ES-I3 (cell line): Measurements from ENCODE around the gene VCL.
A peak's percentile ranks its signal among the peaks of the same experiment; 100 is the strongest.

ENCODE experiments used
- H3K36me3 ChIP-seq: 2 replicates; pipeline ENCODE4 v1.6.1; 2013; ENCODE audit warnings: mild to moderate bottlenecking, low read length, control low read depth, moderate library complexity; ENCODE audit not compliant: insufficient read depth
- H3K4me1 ChIP-seq: 2 replicates; pipeline ENCODE4 v1.6.1; 2013; ENCODE audit warnings: mild to moderate bottlenecking, control low read depth, low read length; ENCODE audit not compliant: insufficient read depth
- H3K9ac ChIP-seq: 2 replicates; pipeline ENCODE4 v1.6.1; 2013; ENCODE audit warnings: low read depth, mild to moderate bottlenecking, low read length, moderate library complexity
- H3K9me3 ChIP-seq: 2 replicates; pipeline ENCODE4 v1.6.1; 2013; ENCODE audit warnings: mild to moderate bottlenecking, low read length, moderate library complexity; ENCODE audit not compliant: control insufficient read depth, insufficient read depth

VCL gene

GRCh38 chr10:73965890-73966768 is 31.8 kb upstream of the VCL start:
- H3K4me1 ChIP-seq, result peaks cover 49% of the 10 kb centered on the region
- H3K9ac ChIP-seq, result peak overlapping the region; percentile 61
- no peaks in the 10 kb centered on the region for H3K36me3 ChIP-seq
- H3K9me3 ChIP-seq, result no peaks in the 10 kb centered on the region

GRCh38 chr10:73967022-73967429 is 30.9 kb upstream of the VCL start:
- H3K4me1 ChIP-seq, result peaks cover 52% of the 10 kb centered on the region
- H3K36me3 ChIP-seq, result no peaks in the 10 kb centered on the region
- peak overlapping the region; percentile 24 for H3K9ac ChIP-seq
- H3K9me3 ChIP-seq, result no peaks in the 10 kb centered on the region

GRCh38 chr10:73967544-73967943 is 30.4 kb upstream of the VCL start:
- Histone ChIP-seq H3K4me1 (peaks cover 52% of the 10 kb centered on the region), H3K9me3 (no peaks in the 10 kb centered on the region), H3K9ac (peak overlapping the region; percentile 24), H3K36me3 (no peaks in the 10 kb centered on the region)

- no peaks in the 10 kb centered on the region for H3K36me3 ChIP-seq
- peak overlapping the region; percentile 24 for H3K9ac ChIP-seq
- no peaks in the 10 kb centered on the region for H3K9me3 ChIP-seq
- peaks cover 52% of the 10 kb centered on the region for H3K4me1 ChIP-seq
Measured at GRCh38 chr10:73968098-73968521, 29.8 kb upstream of the VCL start.

- no peaks in the 10 kb centered on the region for H3K9me3 ChIP-seq
- H3K36me3 ChIP-seq, result no peaks in the 10 kb centered on the region
- peaks cover 46% of the 10 kb centered on the region for H3K4me1 ChIP-seq
- H3K9ac ChIP-seq, result no peak overlapping the region
Measured at GRCh38 chr10:73969224-73969841, 28.6 kb upstream of the VCL start.

GRCh38 chr10:73970845-73971244 is 27.1 kb upstream of the VCL start:
- H3K9ac ChIP-seq, result no peak overlapping the region
- H3K36me3 ChIP-seq, result no peaks in the 10 kb centered on the region
- peaks cover 33% of the 10 kb centered on the region for H3K4me1 ChIP-seq
- H3K9me3 ChIP-seq, result no peaks in the 10 kb centered on the region

- Histone ChIP-seq H3K9ac (no peak overlapping the region), H3K4me1 (peaks cover 30% of the 10 kb centered on the region), H3K36me3 (no peaks in the 10 kb centered on the region), H3K9me3 (no peaks in the 10 kb centered on the region)
Measured at GRCh38 chr10:73971636-73972354, 26.1 kb upstream of the VCL start.

GRCh38 chr10:73973427-73973826 is 24.5 kb upstream of the VCL start:
- no peaks in the 10 kb centered on the region for H3K9me3 ChIP-seq
- H3K4me1 ChIP-seq, result peaks cover 16% of the 10 kb centered on the region
- H3K36me3 ChIP-seq, result no peaks in the 10 kb centered on the region
- no peak overlapping the region for H3K9ac ChIP-seq

- Histone ChIP-seq H3K9ac (no peak overlapping the region), H3K36me3 (no peaks in the 10 kb centered on the region)
Measured at GRCh38 chr10:73974309-73974946, 23.5 kb upstream of the VCL start.

GRCh38 chr10:73975388-73975787 is 22.5 kb upstream of the VCL start:
- no peak overlapping the region for H3K9ac ChIP-seq
- H3K36me3 ChIP-seq, result no peaks in the 10 kb centered on the region
- peaks cover 16% of the 10 kb centered on the region for H3K4me1 ChIP-seq
- H3K9me3 ChIP-seq, result no peaks in the 10 kb centered on the region

More at GRCh38 chr10:73974309-73974946, 23.5 kb upstream of the VCL start:
- no peaks in the 10 kb centered on the region for H3K9me3 ChIP-seq
- H3K4me1 ChIP-seq, result peaks cover 14% of the 10 kb centered on the region

- Histone ChIP-seq H3K36me3 (no peaks in the 10 kb centered on the region), H3K4me1 (peaks cover 13% of the 10 kb centered on the region), H3K9me3 (no peaks in the 10 kb centered on the region), H3K9ac (no peak overlapping the region)
Measured at GRCh38 chr10:73979141-73979808, 18.6 kb upstream of the VCL start.

GRCh38 chr10:73979809-73980433 is 18.0 kb upstream of the VCL start:
- Histone ChIP-seq H3K36me3 (no peaks in the 10 kb centered on the region), H3K9me3 (no peaks in the 10 kb centered on the region), H3K9ac (no peak overlapping the region), H3K4me1 (peaks cover 13% of the 10 kb centered on the region)

- Histone ChIP-seq H3K4me1 (peaks cover 13% of the 10 kb centered on the region), H3K36me3 (no peaks in the 10 kb centered on the region), H3K9ac (no peak overlapping the region), H3K9me3 (no peaks in the 10 kb centered on the region)
Measured at GRCh38 chr10:73981812-73982211, 16.1 kb upstream of the VCL start.
